HepG2 (cell line): ENCODE data around the gene CHCHD5. TPM values are rescaled to one million over a fixed set of nuclear protein-coding genes. Genes with fewer than 3 reads are reported as not detected.

Experiments used
- ARID3A ChIP-seq: IDR thresholded peaks from 2 replicates; pipeline ENCODE4 v1.6.1; 2012; ENCODE audit warnings: low read depth, low read length, improper control_type of control experiment
- ATF6 ChIP-seq: sonication (generic); formaldehyde crosslinking; conservative IDR thresholded peaks from 2 replicates; pipeline ENCODE4 v1.4.0; 2020; ENCODE audit warnings: missing genetic modification reagents
- CBX1 ChIP-seq: IDR thresholded peaks from one replicate; pipeline ENCODE4 v1.6.1; 2016; ENCODE audit warnings: antibody characterized with exemption, low read depth
- CHD2 ChIP-seq: IDR thresholded peaks from 2 replicates; pipeline ENCODE4 v1.6.1; 2011; ENCODE audit warnings: low read depth, low read length, improper control_type of control experiment
- CTCF ChIP-seq: sonication (generic); formaldehyde crosslinking; IDR thresholded peaks from 2 replicates; pipeline ENCODE4 v1.5.0; 2020; ENCODE audit warnings: mild to moderate bottlenecking, missing genetic modification reagents, moderate library complexity
- GABPA ChIP-seq, 2 experiments: IDR thresholded peaks; 2 replicates each; pipeline ENCODE4 v1.6.1; 2011 to 2016; ENCODE audit warnings: low read depth in 2 of 2, low read length in 1 of 2, missing biosample characterization in 1 of 2, missing genetic modification characterization in 1 of 2
- GLI4 ChIP-seq: sonication (generic); formaldehyde crosslinking; IDR thresholded peaks from 2 replicates; pipeline ENCODE4 v1.5.1; 2020; ENCODE audit warnings: missing genetic modification reagents, mild to moderate bottlenecking, moderate library complexity, borderline replicate concordance
- MYNN ChIP-seq: sonication (generic); formaldehyde crosslinking; IDR thresholded peaks from 2 replicates; pipeline ENCODE4 v1.4.0; 2020; ENCODE audit warnings: mild to moderate bottlenecking, low read depth, missing genetic modification reagents
- SALL2 ChIP-seq: sonication (generic); formaldehyde crosslinking; IDR thresholded peaks from 2 replicates; pipeline ENCODE4 v1.8.1; 2023; ENCODE audit warnings: mild to moderate bottlenecking, missing genetic modification reagents, inconsistent platforms
- SMAD3 ChIP-seq: sonication (generic); formaldehyde crosslinking; IDR thresholded peaks from 2 replicates; pipeline ENCODE4 v1.4.0; 2020; ENCODE audit warnings: missing genetic modification reagents
- SOX5 ChIP-seq: IDR thresholded peaks from 2 replicates; pipeline ENCODE4 v1.6.1; 2016; ENCODE audit warnings: borderline replicate concordance
- THAP9 ChIP-seq: sonication (generic); formaldehyde crosslinking; IDR thresholded peaks from 2 replicates; pipeline ENCODE4; 2020; ENCODE audit warnings: missing genetic modification reagents, mild to moderate bottlenecking, borderline replicate concordance
- TOPORS ChIP-seq: sonication (generic); formaldehyde crosslinking; IDR thresholded peaks from 2 replicates; pipeline ENCODE4 v1.8.0; 2023; ENCODE audit warnings: mild to moderate bottlenecking, missing genetic modification reagents
- ZFP41 ChIP-seq: sonication (generic); formaldehyde crosslinking; IDR thresholded peaks from 2 replicates; pipeline ENCODE4 v1.4.0; 2020; ENCODE audit warnings: mild to moderate bottlenecking, missing genetic modification reagents, borderline replicate concordance
- ZFP90 ChIP-seq: sonication (generic); formaldehyde crosslinking; IDR thresholded peaks from 2 replicates; pipeline ENCODE4 v1.8.0; 2022; ENCODE audit warnings: missing genetic modification reagents, mild to moderate bottlenecking, inconsistent platforms, borderline replicate concordance
- ZFYVE20 ChIP-seq: sonication (generic); formaldehyde crosslinking; IDR thresholded peaks from 2 replicates; pipeline ENCODE4 v1.8.0; 2023; ENCODE audit warnings: low read depth, mild to moderate bottlenecking, moderate library complexity, missing genetic modification reagents, borderline replicate concordance
- ZMYM2 ChIP-seq: sonication (generic); formaldehyde crosslinking; IDR thresholded peaks from 2 replicates; pipeline ENCODE4 v1.8.0; 2022; ENCODE audit warnings: mild to moderate bottlenecking, missing genetic modification reagents
- ZNF30 ChIP-seq: sonication (generic); formaldehyde crosslinking; IDR thresholded peaks from 2 replicates; pipeline ENCODE4 v1.5.0; 2020; ENCODE audit warnings: mild to moderate bottlenecking, missing genetic modification reagents
- ZNF350 ChIP-seq: sonication (generic); formaldehyde crosslinking; IDR thresholded peaks from 2 replicates; pipeline ENCODE4 v1.4.0; 2020; ENCODE audit warnings: mild to moderate bottlenecking, low read depth, missing genetic modification reagents, borderline replicate concordance
- ZNF441 ChIP-seq: sonication (generic); formaldehyde crosslinking; IDR thresholded peaks from 2 replicates; pipeline ENCODE4 v1.7.0; 2021; ENCODE audit warnings: missing genetic modification reagents, borderline replicate concordance
- polyA plus RNA-seq, 8 experiments: library from polyadenylated mRNA; depleted of rRNA in 3 of 8; stranded (reverse) in 7 of 8; unstranded in 1 of 8; fragments of >200 nt; fragmentation: Illumina TruSeq in 4 of 8; extraction: Trizol in 4 of 8; gene quantifications; 2 replicates each; pipeline versions ENCODE4 v1.2.1 to v1.2.3, GENCODE V29; 2011 to 2016; ENCODE audit warnings: low read depth in 4 of 8, missing spikeins in 1 of 8, mixed read lengths in 1 of 8; ENCODE audit not compliant: insufficient read depth in 1 of 8
- total RNA-seq, 5 experiments: library from RNA; depleted of rRNA; stranded (reverse); fragments of >200 nt; fragmentation: Illumina TruSeq; extraction: Trizol; gene quantifications; 2 replicates each; pipeline ENCODE4 v1.2.3, GENCODE V29; 2016; ENCODE audit warnings: low read depth in 1 of 5

CHCHD5 gene
- total and polyA plus RNA-seq, 2 of the 13 experiments (the other 11 are each of a cell fraction or from before 2014, with no cell fraction given), result 19.0 to 23.9 TPM

- TF ChIP-seq ARID3A (no peak), CBX1 (peak; percentile 20), ZNF30 (CRISPR knock-in tag) (peak; percentile 57; the same call in 1 of the 2 replicates), ZNF350 (CRISPR knock-in tag) (peak; percentile 96), TOPORS (CRISPR knock-in tag) (peak; percentile 86), ATF6 (peak; percentile 88), ZMYM2 (CRISPR knock-in tag) (no peak), SALL2 (peak; percentile 35; the same call in 1 of the 2 replicates), THAP9 (CRISPR knock-in tag) (peak; percentile 94; the same call in 1 of the 2 replicates), ZNF441 (no peak; the same call in 1 of the 2 replicates), MYNN (CRISPR knock-in tag) (peak; percentile 61; the same call in 1 of the 2 replicates), CHD2 (peak; percentile 82), CTCF (peak; percentile 60), GABPA (IDR thresholded peaks at IDR 0.05; ENCODE audit: low read depth, low read length) (peak; percentile 90), GABPA (CRISPR knock-in tag; IDR thresholded peaks at IDR 0.05; ENCODE audit: low read depth) (peak; percentile 99), ZFP41 (CRISPR knock-in tag) (peak; percentile 18; the same call in 1 of the 2 replicates), SOX5 (CRISPR knock-in tag) (peak; percentile 44), ZFP90 (peak; percentile 76), SMAD3 (CRISPR knock-in tag) (peak; percentile 96), ZFYVE20 (peak; percentile 90), GLI4 (CRISPR knock-in tag) (peak; percentile 2; the same call in 1 of the 2 replicates)
Observed at GRCh38 chr2:112584134-112584890, at the start of gene CHCHD5 (continued).
